K562 (cell line): Measurements from ENCODE around the gene CDH18.

Source experiments
- CREB3 ChIP-seq: fragments of 450-650 bp; conservative IDR thresholded peaks from 2 replicates; pipeline ENCODE4 v1.6.1; 2016; ENCODE audit warnings: missing genetic modification characterization, low read depth, mild to moderate bottlenecking, missing compliant biosample characterization, moderate library complexity
- EZH2 ChIP-seq: IDR thresholded peaks from 2 replicates; pipeline ENCODE4 v1.6.1; 2012; ENCODE audit warnings: low read depth, mild to moderate bottlenecking, inconsistent platforms, low read length, borderline replicate concordance
- RBM39 ChIP-seq: fragments of 200-400 bp; formaldehyde crosslinking; optimal IDR thresholded peaks from 2 replicates; pipeline ENCODE3; 2018; ENCODE audit warnings: low read depth, low read length

- TF ChIP-seq EZH2 (no peak), RBM39 (no peak), CREB3 (tag) (no peak)
These were observed 9.5 kb downstream of the CDH18 start for GRCh38 chr5:19978476-19978875.
